NCI-H460 (cell line): ENCODE results near the gene OR10A5. TPM values are rescaled to one million over a fixed set of nuclear protein-coding genes. Genes with fewer than 3 reads are reported as not detected.
"Not testable (repeated sequence)": the region's sequence is repeated elsewhere in the genome, so short reads cannot be mapped to it uniquely, and the experiment has no call there.

ENCODE experiments used
- DNase-seq: peaks from one replicate; pipeline ENCODE4 v3.0.0-alpha.2; 2016; ENCODE audit warnings: low read depth; ENCODE audit errors: extremely low read depth
- total RNA-seq: library from RNA; depleted of rRNA; stranded (reverse); fragments of >200 nt; shearing (Covaris generic); gene quantifications from 2 replicates; pipeline ENCODE4 v1.2.3, GENCODE V29; 2014; rRNA removed

OR10A5 gene
- total RNA-seq, 1 experiment from 2014 or later: not detected

- no peak for DNase-seq
Measured at GRCh38 chr11:6871278-6871677, 25.8 kb downstream of the OR10A5 start.

- no peak for DNase-seq
Measured at GRCh38 chr11:6875761-6876160, 30.3 kb downstream of the OR10A5 start.

- DNase-seq: no peak
Measured at GRCh38 chr11:6876325-6876724, 30.8 kb downstream of the OR10A5 start, which contains the start of gene OR10A4. Gene OR10A4, plus strand, starts transcription at chr11:6876625. Its CDS starts 23 bp downstream, at chr11:6876648.

GRCh38 chr11:6876914-6877313 lies 31.4 kb downstream of the OR10A5 start:
- no peak for DNase-seq

- no peak for DNase-seq
Measured at GRCh38 chr11:6882751-6883150, 37.3 kb downstream of the OR10A5 start.

- DNase-seq: not testable (repeated sequence)
Measured at GRCh38 chr11:6887711-6888110, 42.2 kb downstream of the OR10A5 start.

GRCh38 chr11:6888830-6889229 lies 43.3 kb downstream of the OR10A5 start:
- no peak for DNase-seq

- no peak for DNase-seq
Measured at GRCh38 chr11:6889835-6890234, 44.4 kb downstream of the OR10A5 start.

- no peak for DNase-seq
Measured at GRCh38 chr11:6892400-6892799, 46.9 kb downstream of the OR10A5 start, which contains the start of gene OR2D2. Gene OR2D2, minus strand, starts transcription at chr11:6892500. Its CDS starts 0 bp downstream, at chr11:6892500.

- DNase-seq: no peak
Measured at GRCh38 chr11:6894097-6894496, 48.6 kb downstream of the OR10A5 start.

GRCh38 chr11:6895010-6895409 lies 49.5 kb downstream of the OR10A5 start:
- DNase-seq: no peak

Other genes with a start within 250 kb of the OR10A5 start
- 14.8 and 15.2 TPM in 2 replicates for gene RRP8, start 242.1 kb upstream of the OR10A5 start, total RNA-seq
- 53.4 and 53.5 TPM in 2 replicates for gene ILK, start 241.9 kb upstream of the OR10A5 start, total RNA-seq
- 65.6 and 74.5 TPM in 2 replicates for gene TAF10, start 233.5 kb upstream of the OR10A5 start, total RNA-seq
- gene TPP1, start 226.3 kb upstream of the OR10A5 start, total RNA-seq: 2.9 and 5.2 TPM in 2 replicates
- 0.07 and 0.14 TPM in 2 replicates for gene DCHS1, start 189.9 kb upstream of the OR10A5 start, total RNA-seq
- gene MRPL17, start 162.3 kb upstream of the OR10A5 start, total RNA-seq: 34.3 and 35.8 TPM in 2 replicates
- gene OR2AG2, start 73.7 kb upstream of the OR10A5 start, total RNA-seq: 0.17 TPM in 1 of 2 replicates, not detected in the other
- not detected in 2 replicates for gene OR2AG1, start 62.7 kb upstream of the OR10A5 start, total RNA-seq
- gene OR6A2, start 46.0 kb upstream of the OR10A5 start, total RNA-seq: 0.23 TPM in 1 of 2 replicates, not detected in the other
- not detected in 2 replicates for gene OR10A2, start 17.4 kb downstream of the OR10A5 start, total RNA-seq
- not detected in 2 replicates for gene OR10A4, start 30.9 kb downstream of the OR10A5 start, total RNA-seq
- gene OR2D2, start 46.8 kb downstream of the OR10A5 start, total RNA-seq: 0.10 TPM in 1 of 2 replicates, not detected in the other
- not detected in 2 replicates for gene OR2D3, start 75.3 kb downstream of the OR10A5 start, total RNA-seq
- gene ZNF215, start 80.7 kb downstream of the OR10A5 start, total RNA-seq: 3.3 and 3.8 TPM in 2 replicates
- 1.4 and 2.9 TPM in 2 replicates for gene ZNF214, start 174.7 kb downstream of the OR10A5 start, total RNA-seq
- gene NLRP14, start 174.8 kb downstream of the OR10A5 start, total RNA-seq: 0.07 and 0.23 TPM in 2 replicates
- gene RBMXL2, start 243.3 kb downstream of the OR10A5 start, total RNA-seq: not detected in 2 replicates